NOMO-1 treated with DMSO at 0.1 percent for 48 hours (cell line): ENCODE results near the gene ILDR2.
A peak's percentile ranks its signal among the peaks of the same experiment; 100 is the strongest.

Source experiments
- DNase-seq: peaks from one replicate; lab custom pipeline; 2025; ENCODE audit not compliant: unreplicated experiment; lab: John Stamatoyannopoulos, UW

Gene ILDR2

GRCh38 chr1:166925810-166926478 is 49.4 kb downstream of the ILDR2 start:
- no peak for DNase-seq

- DNase-seq: no peak
These were observed 50.4 kb downstream of the ILDR2 start for GRCh38 chr1:166924823-166925541.

GRCh38 chr1:166920561-166921475 is 54.5 kb downstream of the ILDR2 start:
- no peak for DNase-seq

- no peak for DNase-seq
These were observed 56.4 kb downstream of the ILDR2 start for GRCh38 chr1:166918956-166919316.

- no peak for DNase-seq
These were observed 57.0 kb downstream of the ILDR2 start for GRCh38 chr1:166918088-166918955.

- DNase-seq: no peak
These were observed 59.4 kb downstream of the ILDR2 start for GRCh38 chr1:166915941-166916340.

- DNase-seq: no peak
These were observed 60.3 kb downstream of the ILDR2 start for GRCh38 chr1:166915042-166915441.

GRCh38 chr1:166914111-166914510 is 61.2 kb downstream of the ILDR2 start:
- no peak for DNase-seq

GRCh38 chr1:166911624-166912023 is 63.7 kb downstream of the ILDR2 start:
- DNase-seq: no peak

GRCh38 chr1:166910396-166910994 is 64.8 kb downstream of the ILDR2 start:
- peak; percentile 83 for DNase-seq

GRCh38 chr1:166908942-166909341 is 66.4 kb downstream of the ILDR2 start:
- DNase-seq: no peak

GRCh38 chr1:166907763-166908162 is 67.6 kb downstream of the ILDR2 start:
- DNase-seq: peak; percentile 40

- DNase-seq: no peak
These were observed 68.3 kb downstream of the ILDR2 start for GRCh38 chr1:166907051-166907450.

- no peak for DNase-seq
These were observed 68.7 kb downstream of the ILDR2 start for GRCh38 chr1:166906647-166907046.

- no peak for DNase-seq
These were observed 69.4 kb downstream of the ILDR2 start for GRCh38 chr1:166905900-166906299.

GRCh38 chr1:166905136-166905535 is 70.2 kb downstream of the ILDR2 start:
- no peak for DNase-seq

- no peak for DNase-seq
These were observed 72.1 kb downstream of the ILDR2 start for GRCh38 chr1:166903232-166903631.

GRCh38 chr1:166902279-166902678 is 73.1 kb downstream of the ILDR2 start:
- peak; percentile 97 for DNase-seq

- no peak for DNase-seq
These were observed 74.4 kb downstream of the ILDR2 start for GRCh38 chr1:166900987-166901386.

GRCh38 chr1:166899769-166900168 is 75.6 kb downstream of the ILDR2 start:
- no peak for DNase-seq
